ENCODE results near the gene EMILIN2. TPM values are rescaled to one million over a fixed set of nuclear protein-coding genes. Genes with fewer than 3 reads are reported as not detected.

EMILIN2 gene
- total RNA-seq, 1 donor from 2014 or later = 23.4 TPM

Other genes with a start within 250 kb of the EMILIN2 start
- 32.2 TPM for gene SMCHD1, start 191.3 kb upstream of the EMILIN2 start, total RNA-seq
- gene LPIN2, start 166.1 kb downstream of the EMILIN2 start, total RNA-seq = 10.6 TPM

Data from left ventricle myocardium superior (tissue), 1 donor.